Chondrocyte (in vitro differentiated cells): ENCODE data around the gene CEMP1. TPM values are rescaled to one million over a fixed set of nuclear protein-coding genes. Genes with fewer than 3 reads are reported as not detected.

ENCODE experiments used
- DNase-seq: peaks from one replicate; pipeline ENCODE4 v3.0.0; 2021; ENCODE audit warnings: mixed read lengths, low spot score
- H3K27ac Mint-ChIP-seq: one replicate; pipeline ENCODE4 v1.8.0; 2021; ENCODE audit warnings: mild to moderate bottlenecking, moderate library complexity, mixed read lengths; ENCODE audit not compliant: unreplicated experiment
- H3K27me3 Mint-ChIP-seq: 2 replicates; pipeline ENCODE4 v1.8.0; 2021; ENCODE audit warnings: low read depth, mixed read lengths
- H3K36me3 Mint-ChIP-seq: 2 replicates; pipeline ENCODE4 v1.8.0; 2021; ENCODE audit warnings: low read depth, mixed read lengths
- H3K4me1 Mint-ChIP-seq: 2 replicates; pipeline ENCODE4 v1.8.0; 2021; ENCODE audit warnings: low read depth, mild to moderate bottlenecking, mixed read lengths
- H3K4me3 Mint-ChIP-seq: one replicate; pipeline ENCODE4 v1.8.0; 2021; ENCODE audit warnings: mild to moderate bottlenecking, moderate library complexity, mixed read lengths; ENCODE audit not compliant: unreplicated experiment
- H3K9me3 Mint-ChIP-seq: 2 replicates; pipeline ENCODE4 v1.8.0; 2021; ENCODE audit warnings: low read depth, mixed read lengths
- microRNA-seq: library from miRNA; unstranded; fragments of <30 nt; microRNA quantifications from one replicate; pipeline ENCODE4 v1.2.0, GENCODE V29; 2020; ENCODE audit warnings: borderline number of aligned reads
- total RNA-seq: library from RNA; stranded (reverse); gene quantifications from 3 replicates; pipeline ENCODE4 v1.2.1, GENCODE V29; 2021
- TF ChIP-seq, protein P1 (sequence below): fragments of 200-600 bp; sonication (generic); IDR thresholded peaks from 2 replicates; pipeline ENCODE4 v1.5.0; 2021; ENCODE audit warnings: antibody characterized with exemption, mild to moderate bottlenecking, moderate library complexity

Gene CEMP1
- total RNA-seq, 1 donor from 2014 or later: not detected

DNA sequence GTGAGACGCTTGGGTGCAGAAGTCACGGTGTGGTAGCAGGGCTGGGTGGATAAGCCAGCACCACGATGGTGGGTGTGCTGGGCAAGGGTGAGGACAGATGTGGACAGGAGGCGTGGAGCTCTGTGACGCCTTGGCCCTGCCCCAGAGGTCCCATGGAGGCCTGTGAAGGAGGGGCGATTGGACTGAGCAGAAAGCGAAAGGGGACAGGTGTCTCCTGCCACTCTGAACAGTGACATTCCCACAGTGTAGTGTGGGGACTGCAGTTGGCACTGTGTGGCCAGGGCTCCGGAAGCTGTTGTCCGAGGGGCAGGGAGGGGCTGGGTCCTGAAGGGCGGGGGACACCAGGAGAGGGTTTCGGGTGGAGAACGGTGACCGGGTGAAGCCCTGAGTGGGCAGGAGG lies 49.0 kb downstream of the CEMP1 start:
- H3K36me3 Mint-ChIP-seq: peaks cover 1% of the 10 kb centered on the region

DNA sequence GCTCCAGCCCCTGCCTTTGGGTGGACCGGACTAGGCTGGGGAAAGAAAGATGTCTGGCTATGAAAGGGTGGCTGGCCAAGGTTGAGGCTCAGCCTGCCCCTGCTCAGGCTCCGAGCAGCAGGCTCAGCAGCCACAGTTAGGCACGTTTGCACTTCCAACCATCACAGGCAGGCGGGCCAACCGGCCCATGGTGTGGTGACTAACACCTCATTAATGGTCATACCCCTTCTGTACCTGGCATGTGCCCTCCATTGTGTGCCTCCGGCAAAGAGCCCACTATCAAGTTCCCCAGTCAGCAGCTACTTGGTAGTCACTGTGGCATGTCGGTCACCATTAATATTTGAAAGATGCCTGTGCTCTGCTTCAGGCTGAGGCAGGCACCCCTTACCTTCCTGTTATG lies 49.5 kb downstream of the CEMP1 start:
- H3K27ac Mint-ChIP-seq: no peak overlapping the region

More for the DNA sequence above, 49.0 kb downstream of the CEMP1 start:
- Mint-ChIP-seq H3K9me3 (no peaks in the 10 kb centered on the region), H3K4me1 (peaks cover 20% of the 10 kb centered on the region), H3K4me3 (no peak overlapping the region), H3K27me3 (no peaks in the 10 kb centered on the region), H3K27ac (no peak overlapping the region)
- TF ChIP-seq, protein P1, sequence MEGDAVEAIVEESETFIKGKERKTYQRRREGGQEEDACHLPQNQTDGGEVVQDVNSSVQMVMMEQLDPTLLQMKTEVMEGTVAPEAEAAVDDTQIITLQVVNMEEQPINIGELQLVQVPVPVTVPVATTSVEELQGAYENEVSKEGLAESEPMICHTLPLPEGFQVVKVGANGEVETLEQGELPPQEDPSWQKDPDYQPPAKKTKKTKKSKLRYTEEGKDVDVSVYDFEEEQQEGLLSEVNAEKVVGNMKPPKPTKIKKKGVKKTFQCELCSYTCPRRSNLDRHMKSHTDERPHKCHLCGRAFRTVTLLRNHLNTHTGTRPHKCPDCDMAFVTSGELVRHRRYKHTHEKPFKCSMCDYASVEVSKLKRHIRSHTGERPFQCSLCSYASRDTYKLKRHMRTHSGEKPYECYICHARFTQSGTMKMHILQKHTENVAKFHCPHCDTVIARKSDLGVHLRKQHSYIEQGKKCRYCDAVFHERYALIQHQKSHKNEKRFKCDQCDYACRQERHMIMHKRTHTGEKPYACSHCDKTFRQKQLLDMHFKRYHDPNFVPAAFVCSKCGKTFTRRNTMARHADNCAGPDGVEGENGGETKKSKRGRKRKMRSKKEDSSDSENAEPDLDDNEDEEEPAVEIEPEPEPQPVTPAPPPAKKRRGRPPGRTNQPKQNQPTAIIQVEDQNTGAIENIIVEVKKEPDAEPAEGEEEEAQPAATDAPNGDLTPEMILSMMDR: no peak
- no peak for DNase-seq

DNA sequence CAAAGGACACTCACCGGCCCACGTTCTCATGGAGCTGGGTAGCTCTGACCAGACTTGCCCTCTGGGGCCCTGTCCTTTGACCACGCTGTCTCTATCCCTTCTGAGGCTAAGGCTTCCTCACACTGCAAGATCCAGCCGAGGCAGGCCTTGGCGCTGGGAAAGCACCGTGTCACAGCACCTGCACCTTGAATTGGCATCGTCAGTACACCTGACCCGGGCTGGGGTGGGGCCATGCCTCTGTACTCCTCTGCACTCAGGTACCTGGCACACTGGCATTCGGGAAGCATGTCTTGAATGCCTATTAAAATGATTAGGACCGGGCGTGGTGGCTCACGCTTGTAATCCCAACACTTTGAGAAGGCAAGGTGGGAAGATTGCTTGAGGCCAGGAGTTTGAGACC lies 50.3 kb downstream of the CEMP1 start:
- H3K27ac Mint-ChIP-seq: no peak overlapping the region
- H3K9me3 Mint-ChIP-seq: no peaks in the 10 kb centered on the region
- H3K4me1 Mint-ChIP-seq: peaks cover 19% of the 10 kb centered on the region
- TF ChIP-seq, protein P1: no peak
- H3K4me3 Mint-ChIP-seq: no peak overlapping the region
- no peaks in the 10 kb centered on the region for H3K27me3 Mint-ChIP-seq
- DNase-seq: no peak
- peaks cover 1% of the 10 kb centered on the region for H3K36me3 Mint-ChIP-seq

More for the DNA sequence above, 49.5 kb downstream of the CEMP1 start:
- DNase-seq: no peak
- Mint-ChIP-seq H3K36me3 (peaks cover 1% of the 10 kb centered on the region), H3K4me3 (no peak overlapping the region), H3K9me3 (no peaks in the 10 kb centered on the region), H3K27me3 (no peaks in the 10 kb centered on the region), H3K4me1 (peaks cover 16% of the 10 kb centered on the region)
- TF ChIP-seq, protein P1: no peak

Small RNA genes lying within 50 kb of the gene (microRNA-seq; reads per million reads assigned to microRNA genes)
- 1.7 reads per million for gene MIR3178

Other genes starting within 250 kb of the CEMP1 start
- 16.3 to 27.3 TPM (median 26.0 TPM) in 3 replicates for gene ABCA3, start 190.7 kb downstream of the CEMP1 start, total RNA-seq
- gene CCNF, start 102.0 kb downstream of the CEMP1 start, total RNA-seq: 4.9 to 7.7 TPM (median 7.6 TPM) in 3 replicates
- gene TEDC2, start 71.3 kb downstream of the CEMP1 start, total RNA-seq: 3.9 to 6.5 TPM (median 5.5 TPM) in 3 replicates
- 1.5 to 2.1 TPM (median 1.8 TPM) in 3 replicates for gene NTN3, start 60.1 kb downstream of the CEMP1 start, total RNA-seq
- 17.9 to 19.6 TPM (median 18.7 TPM) in 3 replicates for gene TBC1D24, start 56.3 kb downstream of the CEMP1 start, total RNA-seq
- 168 to 200 TPM (median 197 TPM) in 3 replicates for gene ATP6V0C, start 17.5 kb downstream of the CEMP1 start, total RNA-seq
- gene AMDHD2, start 11.0 kb downstream of the CEMP1 start, total RNA-seq: 35.4 to 37.0 TPM (median 36.3 TPM) in 3 replicates
- 39.2 to 40.6 TPM (median 39.6 TPM) in 3 replicates for gene PDPK1, start 6.6 kb upstream of the CEMP1 start, total RNA-seq
- gene KCTD5, start 151.1 kb upstream of the CEMP1 start, total RNA-seq: 27.3 to 29.7 TPM (median 27.4 TPM) in 3 replicates
- gene PRSS27, start 188.8 kb upstream of the CEMP1 start, total RNA-seq: 2.8 to 4.3 TPM (median 3.1 TPM) in 3 replicates
- 363 to 615 TPM (median 378 TPM) in 3 replicates for gene SRRM2, start 221.2 kb upstream of the CEMP1 start, total RNA-seq
- 205 to 231 TPM (median 225 TPM) in 3 replicates for gene ELOB, start 245.9 kb upstream of the CEMP1 start, total RNA-seq